Mesothelial cell of epicardium (in vitro differentiated cells): ENCODE results near the gene MINDY4. TPM values are rescaled to one million over a fixed set of nuclear protein-coding genes. Genes with fewer than 3 reads are reported as not detected.

Experiments
- DNase-seq, 2 experiments: peaks; one replicate each; pipeline ENCODE4 v3.0.0; 2021; ENCODE audit warnings: low spot score in 2 of 2; ENCODE audit not compliant: unreplicated experiment in 2 of 2
- H3K27ac Mint-ChIP-seq: 2 replicates; pipeline ENCODE4 v1.8.0; 2021; ENCODE audit warnings: mixed read lengths
- H3K27me3 Mint-ChIP-seq: 2 replicates; pipeline ENCODE4 v1.8.0; 2021; ENCODE audit warnings: low read depth, mixed read lengths
- H3K36me3 Mint-ChIP-seq: 2 replicates; pipeline ENCODE4 v1.8.0; 2021; ENCODE audit warnings: mixed read lengths
- H3K4me1 Mint-ChIP-seq: 2 replicates; pipeline ENCODE4 v1.8.0; 2021; ENCODE audit warnings: mixed read lengths
- H3K4me3 Mint-ChIP-seq: 2 replicates; pipeline ENCODE4 v1.8.0; 2021; ENCODE audit warnings: mild to moderate bottlenecking, moderate library complexity, mixed read lengths
- H3K9me3 Mint-ChIP-seq: 2 replicates; pipeline ENCODE4 v1.8.0; 2021; ENCODE audit warnings: mixed read lengths
- total RNA-seq: library from RNA; stranded (reverse); gene quantifications from 3 replicates; pipeline ENCODE4 v1.2.1, GENCODE V29; 2021
- TF ChIP-seq, protein P1 (sequence below): fragments of 200-600 bp; sonication (generic); IDR thresholded peaks from one replicate; pipeline ENCODE4 v1.5.0; 2021; ENCODE audit warnings: antibody characterized with exemption; ENCODE audit not compliant: unreplicated experiment

The MINDY4 gene
- total RNA-seq, 1 donor from 2014 or later: 10.8 TPM

DNA sequence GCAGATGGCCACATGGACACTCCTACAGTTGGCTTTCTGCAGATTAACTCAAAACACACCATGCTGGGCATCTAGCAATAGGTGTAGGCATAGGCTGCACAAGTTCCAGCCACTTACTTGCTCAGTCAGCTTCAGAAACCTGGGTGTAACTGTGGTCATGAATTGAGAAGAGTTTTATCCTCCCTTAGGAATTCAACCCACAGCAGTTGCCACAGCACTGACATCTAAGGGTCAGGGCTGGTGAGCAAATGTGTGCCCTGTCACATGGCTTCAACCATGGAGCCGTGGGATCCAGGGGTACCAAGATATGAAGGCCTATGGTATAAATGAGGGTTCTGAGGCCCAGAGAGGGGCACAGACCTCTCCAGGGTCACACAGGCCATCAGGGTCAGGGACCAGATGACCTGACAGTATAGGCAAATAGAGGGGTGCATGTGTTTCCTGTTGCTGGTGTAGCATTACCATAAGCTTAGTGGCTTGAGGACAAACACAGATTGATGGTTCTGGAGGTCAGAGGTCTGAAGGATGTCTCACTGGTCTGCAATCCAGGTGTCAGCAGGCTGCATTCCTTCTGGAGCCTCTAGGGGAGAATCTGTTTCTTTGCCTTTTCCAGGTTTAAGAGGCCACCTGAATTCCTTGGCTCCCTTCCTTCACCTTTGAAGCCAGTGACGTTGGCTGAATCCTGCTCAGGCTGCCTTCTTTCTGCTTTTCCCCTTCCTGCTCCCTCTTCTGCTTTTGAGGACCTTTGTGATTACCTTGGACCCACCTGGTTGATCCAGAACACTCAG lies 24.1 kb downstream of the MINDY4 start:
- H3K9me3 Mint-ChIP-seq: no peaks in the 10 kb centered on the region
- H3K27me3 Mint-ChIP-seq: no peaks in the 10 kb centered on the region
- H3K4me3 Mint-ChIP-seq: no peak overlapping the region
- peaks cover 11% of the 10 kb centered on the region for H3K4me1 Mint-ChIP-seq
- no peak for DNase-seq
- no peak overlapping the region for H3K27ac Mint-ChIP-seq
- TF ChIP-seq, protein P1, sequence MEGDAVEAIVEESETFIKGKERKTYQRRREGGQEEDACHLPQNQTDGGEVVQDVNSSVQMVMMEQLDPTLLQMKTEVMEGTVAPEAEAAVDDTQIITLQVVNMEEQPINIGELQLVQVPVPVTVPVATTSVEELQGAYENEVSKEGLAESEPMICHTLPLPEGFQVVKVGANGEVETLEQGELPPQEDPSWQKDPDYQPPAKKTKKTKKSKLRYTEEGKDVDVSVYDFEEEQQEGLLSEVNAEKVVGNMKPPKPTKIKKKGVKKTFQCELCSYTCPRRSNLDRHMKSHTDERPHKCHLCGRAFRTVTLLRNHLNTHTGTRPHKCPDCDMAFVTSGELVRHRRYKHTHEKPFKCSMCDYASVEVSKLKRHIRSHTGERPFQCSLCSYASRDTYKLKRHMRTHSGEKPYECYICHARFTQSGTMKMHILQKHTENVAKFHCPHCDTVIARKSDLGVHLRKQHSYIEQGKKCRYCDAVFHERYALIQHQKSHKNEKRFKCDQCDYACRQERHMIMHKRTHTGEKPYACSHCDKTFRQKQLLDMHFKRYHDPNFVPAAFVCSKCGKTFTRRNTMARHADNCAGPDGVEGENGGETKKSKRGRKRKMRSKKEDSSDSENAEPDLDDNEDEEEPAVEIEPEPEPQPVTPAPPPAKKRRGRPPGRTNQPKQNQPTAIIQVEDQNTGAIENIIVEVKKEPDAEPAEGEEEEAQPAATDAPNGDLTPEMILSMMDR: no peak
- no peaks in the 10 kb centered on the region for H3K36me3 Mint-ChIP-seq

DNA sequence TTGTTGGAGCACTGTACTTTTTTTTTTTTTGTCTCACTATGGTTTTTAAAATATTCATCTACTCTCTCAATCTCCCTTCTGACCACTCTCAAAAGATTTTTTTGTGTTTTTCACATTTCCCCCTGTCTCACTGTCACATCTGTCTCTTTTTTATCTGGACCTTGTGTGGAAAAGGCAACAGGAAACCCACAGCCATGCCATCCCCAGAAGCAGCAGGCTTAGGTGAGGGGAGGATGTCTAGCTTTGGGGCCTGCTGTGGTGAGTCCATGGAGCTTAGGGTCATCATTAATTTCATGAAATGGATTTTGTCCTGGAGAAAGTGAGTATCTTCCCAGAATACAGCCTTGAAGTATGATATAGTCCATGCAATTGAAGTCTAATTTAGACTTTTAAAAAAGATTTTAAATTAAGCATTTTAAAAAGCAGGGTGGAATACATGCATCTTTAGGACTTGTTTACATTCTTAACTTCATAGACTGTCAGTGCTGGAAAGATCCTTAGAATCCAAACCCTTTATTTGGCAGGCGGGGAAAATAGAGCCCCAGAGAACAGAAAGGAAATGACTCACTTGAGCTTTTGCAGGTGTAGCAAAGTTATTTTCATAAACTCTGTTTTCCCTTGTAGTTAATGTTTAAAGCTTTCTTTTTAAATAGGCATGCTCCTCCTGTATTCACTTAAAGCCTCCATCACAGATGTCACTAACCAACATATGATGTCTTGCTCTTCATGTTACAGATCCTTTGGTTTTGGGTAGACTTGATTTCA lies 25.1 kb downstream of the MINDY4 start:
- DNase-seq: no peak
- peaks cover 11% of the 10 kb centered on the region for H3K4me1 Mint-ChIP-seq
- no peaks in the 10 kb centered on the region for H3K27me3 Mint-ChIP-seq

DNA sequence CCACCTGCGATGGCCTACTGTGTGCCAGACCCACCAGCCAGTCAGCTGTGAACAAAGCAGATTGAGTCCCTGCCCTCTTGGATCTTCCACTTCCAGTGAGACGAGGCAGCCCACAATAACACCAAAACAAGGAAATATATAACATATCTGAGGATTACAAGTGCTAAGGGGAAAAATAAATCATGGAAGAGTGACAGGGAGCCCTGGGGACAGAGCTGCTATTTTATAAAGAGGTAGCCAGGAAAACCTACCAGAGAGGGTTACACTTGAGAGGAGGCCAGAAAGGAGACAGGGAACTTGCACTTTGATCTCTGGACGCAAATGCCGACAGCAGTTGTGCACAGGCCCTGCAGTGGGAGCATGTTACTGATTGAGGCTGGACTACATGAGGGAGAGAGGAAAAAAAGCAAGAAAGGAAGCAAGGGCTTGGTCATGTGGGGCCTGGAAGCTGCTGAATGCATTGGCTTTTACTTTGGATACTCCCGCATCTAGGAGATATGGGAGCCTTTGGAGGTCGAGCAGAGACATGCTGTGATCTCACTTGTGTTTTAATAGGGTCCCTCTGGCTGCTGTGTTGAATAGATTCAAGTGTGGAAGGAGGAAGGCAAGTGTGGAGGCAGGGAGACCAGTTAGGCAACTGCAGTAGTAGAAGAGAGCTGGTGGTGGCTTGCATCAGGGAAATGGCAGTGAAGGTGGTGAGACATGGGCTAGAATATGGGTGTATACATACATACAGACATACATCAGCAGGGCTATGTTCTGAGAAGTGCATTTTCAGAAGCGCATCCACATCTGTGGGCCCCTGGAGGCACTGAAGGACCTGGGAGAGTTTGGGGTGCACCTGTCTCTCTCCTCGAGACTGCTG lies 26.2 kb downstream of the MINDY4 start:
- H3K36me3 Mint-ChIP-seq: peaks cover 1% of the 10 kb centered on the region
- H3K4me1 Mint-ChIP-seq: peaks cover 11% of the 10 kb centered on the region
- TF ChIP-seq, protein P1: no peak
- H3K27ac Mint-ChIP-seq: no peak overlapping the region
- H3K4me3 Mint-ChIP-seq: no peak overlapping the region
- H3K27me3 Mint-ChIP-seq: no peaks in the 10 kb centered on the region
- no peak for DNase-seq
- no peaks in the 10 kb centered on the region for H3K9me3 Mint-ChIP-seq

More for the DNA sequence above, 25.1 kb downstream of the MINDY4 start:
- Mint-ChIP-seq H3K4me3 (no peak overlapping the region), H3K36me3 (no peaks in the 10 kb centered on the region), H3K9me3 (no peaks in the 10 kb centered on the region), H3K27ac (peak overlapping the region; percentile 59)
- TF ChIP-seq, protein P1: no peak

DNA sequence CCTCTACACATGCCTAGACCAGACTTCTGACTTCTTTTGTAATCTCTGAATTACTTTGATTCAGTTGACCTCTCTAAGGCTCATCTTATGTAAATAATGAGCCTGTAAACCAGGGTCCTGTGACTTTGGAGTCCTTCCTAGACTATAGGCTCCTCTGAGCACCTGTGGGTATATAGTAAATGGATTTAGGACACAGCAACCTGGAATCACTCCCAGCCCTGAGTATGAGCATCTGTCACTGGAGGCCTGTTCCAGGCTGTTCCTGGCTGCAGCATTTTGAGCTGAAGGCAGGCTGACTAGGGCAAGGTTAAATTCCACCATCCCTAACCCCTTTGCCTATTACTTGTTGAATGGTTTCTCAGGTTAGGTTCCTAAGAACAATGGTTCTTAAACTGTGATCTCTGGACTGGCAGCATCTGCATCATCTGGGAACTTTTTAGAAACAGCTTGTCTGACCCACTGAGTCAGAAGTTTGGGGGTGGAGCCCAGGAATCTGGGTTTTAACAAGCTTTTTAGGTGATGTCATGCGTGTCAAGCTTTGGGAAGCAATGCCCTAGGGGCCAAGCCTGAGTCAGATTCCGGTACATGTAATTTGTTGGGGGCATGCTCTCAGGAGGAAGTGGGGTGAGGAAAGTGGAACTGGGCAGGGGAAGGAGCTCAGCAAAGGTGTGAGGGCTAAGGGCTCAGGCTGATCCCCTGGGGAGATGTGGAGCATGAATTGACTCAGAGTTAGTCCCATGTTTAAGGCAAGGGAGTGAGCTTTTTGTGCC lies 28.2 kb downstream of the MINDY4 start:
- DNase-seq: no peak
- H3K9me3 Mint-ChIP-seq: no peaks in the 10 kb centered on the region
- peaks cover 17% of the 10 kb centered on the region for H3K4me1 Mint-ChIP-seq
- no peak overlapping the region for H3K27ac Mint-ChIP-seq
- H3K36me3 Mint-ChIP-seq: peaks cover 9% of the 10 kb centered on the region
- TF ChIP-seq, protein P1: no peak
- no peaks in the 10 kb centered on the region for H3K27me3 Mint-ChIP-seq
- no peak overlapping the region for H3K4me3 Mint-ChIP-seq
